NCI-H1930 (cell line): ENCODE data around the gene CRMP1.

ENCODE experiments used
- DNase-seq, 2 experiments: peaks; one replicate each; lab custom pipeline; 2025; lab: John Stamatoyannopoulos, UW

Gene CRMP1

GRCh38 chr4:5919571-5919970 is 26.7 kb upstream of the CRMP1 start:
- DNase-seq: no peak

DNA sequence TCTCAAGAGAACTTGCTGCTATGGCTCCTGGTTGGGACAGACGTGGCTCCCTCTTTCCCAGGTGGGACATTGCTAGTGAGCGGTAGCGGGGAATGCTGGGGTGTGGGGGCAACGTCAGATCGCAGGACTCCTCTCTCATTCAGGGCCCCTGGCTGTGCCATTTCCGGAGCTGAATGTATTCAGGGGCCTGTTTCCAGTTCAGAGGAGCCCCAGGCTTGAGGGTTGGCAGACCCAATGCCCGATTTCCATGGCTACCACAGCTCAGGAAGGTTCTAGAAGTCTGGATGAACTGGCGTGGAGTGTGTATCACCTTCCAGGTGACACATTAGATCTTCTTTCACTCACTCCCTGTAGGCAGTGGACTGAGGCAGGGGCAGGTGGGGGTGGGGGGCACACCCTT is 26.2 kb upstream of the CRMP1 start:
- no peak for DNase-seq

DNA sequence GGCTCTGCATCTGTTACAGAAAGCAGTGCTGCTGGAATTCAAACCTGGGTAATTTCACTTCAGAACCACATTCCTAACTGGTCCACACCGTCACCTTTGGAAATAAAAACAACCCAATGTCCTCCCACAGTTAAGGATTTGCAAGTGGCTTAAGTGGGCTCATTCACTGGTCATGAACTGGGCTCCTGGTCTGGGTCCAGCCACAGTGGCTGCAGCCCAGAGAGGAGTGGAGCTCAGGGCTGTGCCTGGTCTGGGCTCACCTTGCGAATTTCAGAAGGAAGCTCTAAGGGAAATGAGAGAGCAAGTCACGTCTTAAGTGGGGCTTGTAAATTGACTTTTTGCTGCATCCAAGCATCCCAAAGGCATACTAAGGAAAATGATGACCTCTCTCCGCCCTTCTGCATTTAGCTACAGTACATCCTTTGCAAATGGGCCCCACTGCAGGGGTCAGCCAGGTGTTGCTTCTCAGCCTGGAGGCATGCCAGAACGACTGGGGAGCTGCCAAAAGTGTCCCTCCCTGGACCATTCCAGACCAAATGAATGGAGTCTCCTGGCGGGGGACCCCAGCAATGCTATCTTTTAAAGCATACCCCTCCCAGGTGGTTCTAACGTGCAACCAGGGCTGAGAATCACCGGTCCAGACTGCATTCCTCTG is 25.6 kb upstream of the CRMP1 start:
- DNase-seq: no peak

- no peak for DNase-seq
These were observed 24.8 kb upstream of the CRMP1 start for GRCh38 chr4:5917672-5918071.

- no peak for DNase-seq
These were observed 23.3 kb upstream of the CRMP1 start for GRCh38 chr4:5916229-5916628.

GRCh38 chr4:5913454-5913853 is 20.6 kb upstream of the CRMP1 start:
- DNase-seq: no peak

GRCh38 chr4:5912614-5913019 is 19.7 kb upstream of the CRMP1 start:
- no peak for DNase-seq

DNA sequence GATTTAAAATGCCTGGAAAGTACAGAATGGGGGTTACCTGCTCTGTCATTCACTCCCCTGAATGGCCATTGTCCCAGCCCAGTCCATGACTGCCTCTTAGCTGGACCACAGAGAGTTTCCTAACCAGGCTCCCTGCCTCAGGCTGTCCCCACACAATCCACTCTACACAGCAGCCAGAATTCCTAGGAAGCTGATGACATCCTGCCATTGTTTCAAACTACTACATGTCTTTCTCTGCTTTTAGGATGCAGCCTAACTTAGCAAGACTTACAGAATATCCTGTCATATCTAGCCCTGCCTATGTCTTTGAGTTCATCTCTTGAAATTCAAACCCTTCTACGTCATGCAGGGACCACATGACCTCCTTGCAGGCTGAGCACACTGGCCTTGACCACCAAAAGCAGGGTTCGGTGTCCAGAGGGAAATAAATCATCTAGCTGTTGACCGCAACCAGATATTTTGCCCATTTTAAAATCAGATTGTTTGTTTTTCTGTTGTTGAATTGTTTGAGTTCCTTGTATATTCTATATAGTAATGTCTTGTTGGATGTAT is 16.1 kb upstream of the CRMP1 start:
- no peak for DNase-seq

DNA sequence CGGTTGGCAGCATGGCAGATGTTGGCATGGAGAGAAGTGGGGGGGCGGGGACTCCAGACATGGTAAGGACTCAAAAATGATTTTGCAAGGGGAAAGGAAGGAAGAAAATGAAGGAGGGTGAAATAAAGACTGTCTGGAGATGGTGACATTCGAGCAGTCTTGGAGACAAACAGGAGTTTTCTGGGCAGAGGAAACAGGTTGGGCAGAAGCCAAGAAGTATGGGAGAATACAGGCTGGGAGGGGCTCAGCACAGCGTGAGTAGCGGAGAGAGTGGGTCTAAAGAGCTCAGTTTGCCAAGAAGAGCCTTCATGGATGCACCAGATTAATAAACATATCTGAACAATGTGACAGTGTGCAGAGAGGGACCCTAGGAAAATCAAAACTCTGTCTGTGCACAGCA is 13.3 kb upstream of the CRMP1 start:
- DNase-seq: no peak

DNA sequence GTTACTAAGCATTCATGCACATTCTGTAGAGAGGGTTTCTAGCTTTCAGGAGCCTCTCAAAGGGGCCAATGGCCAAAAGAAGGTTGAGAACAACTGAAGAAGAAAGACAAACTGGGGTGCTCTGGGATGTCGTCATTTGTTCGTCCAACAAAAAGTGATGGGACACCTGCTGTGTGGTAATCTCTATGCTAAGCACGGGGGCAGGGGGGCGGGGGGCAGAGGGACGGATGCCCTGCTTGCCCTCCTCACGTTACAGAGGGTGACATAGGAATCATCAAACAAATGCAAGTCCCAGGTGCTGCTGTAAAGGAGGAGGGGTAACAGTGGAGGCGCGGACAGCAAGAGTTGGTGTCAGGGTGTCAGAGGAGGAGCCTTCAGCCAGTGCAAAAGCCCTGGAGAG is 12.8 kb upstream of the CRMP1 start:
- no peak for DNase-seq

GRCh38 chr4:5900844-5901243 is 8.0 kb upstream of the CRMP1 start:
- DNase-seq: no peak

GRCh38 chr4:5899881-5900280 is 7.0 kb upstream of the CRMP1 start:
- no peak for DNase-seq

DNA sequence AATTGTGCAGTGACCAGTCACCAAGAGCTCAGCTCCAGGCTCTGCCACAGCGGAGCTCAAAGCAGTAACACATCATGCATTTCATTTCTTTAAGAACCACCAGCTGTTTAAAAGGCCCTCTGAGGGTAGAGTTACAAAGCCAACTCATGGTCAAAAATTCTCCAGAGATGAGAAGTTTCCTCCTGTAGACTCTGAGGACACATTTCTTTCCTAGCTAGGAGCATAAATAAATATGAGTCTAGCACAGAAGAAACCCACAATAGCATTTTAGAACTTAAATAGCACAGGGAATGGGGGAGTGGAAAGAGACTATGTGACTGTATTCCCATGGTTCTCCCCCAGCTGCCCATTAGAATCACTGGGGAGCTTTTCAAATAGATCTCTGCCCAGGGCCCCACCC is 6.5 kb upstream of the CRMP1 start:
- no peak for DNase-seq

GRCh38 chr4:5897674-5898073 is 4.8 kb upstream of the CRMP1 start:
- no peak for DNase-seq

DNA sequence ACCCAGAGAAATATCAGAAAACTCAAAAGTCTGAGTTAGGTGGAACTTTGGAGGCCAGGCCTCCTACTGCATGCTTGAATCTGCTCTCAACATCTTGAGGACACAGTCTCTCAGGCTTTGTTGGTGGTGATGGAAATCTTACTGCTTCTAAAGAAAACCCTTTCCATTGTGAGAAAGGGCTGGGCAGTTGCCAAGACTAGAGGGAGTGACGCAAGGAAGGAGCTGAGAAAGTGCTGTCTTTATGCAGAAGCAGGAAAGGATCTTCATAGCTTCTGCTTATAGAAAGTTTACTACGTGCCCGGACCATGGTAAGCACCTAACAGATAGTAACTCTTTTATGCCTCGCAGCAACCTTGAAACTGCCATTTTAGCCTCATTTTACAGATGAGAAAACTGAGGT is 2.4 kb upstream of the CRMP1 start:
- no peak for DNase-seq

DNA sequence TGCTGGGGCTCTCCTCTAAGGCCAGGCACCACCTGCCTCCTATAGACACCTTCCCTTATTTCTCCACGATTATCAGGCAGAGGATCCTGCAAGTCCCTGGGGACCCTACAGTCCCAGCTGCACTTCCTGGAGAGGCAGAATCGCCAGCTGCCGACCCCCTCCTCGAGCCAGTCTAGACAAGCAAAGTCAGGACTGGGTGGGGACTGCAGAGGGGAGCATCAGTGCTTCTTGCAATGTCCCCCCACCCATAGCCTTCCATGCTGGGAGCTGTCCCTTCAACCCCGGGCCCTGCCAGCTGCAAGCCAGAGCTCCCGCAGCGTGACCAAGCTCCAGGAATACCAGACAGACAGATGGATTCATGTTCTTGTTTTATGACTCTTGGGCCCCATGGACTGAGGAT is 1.4 kb upstream of the CRMP1 start:
- DNase-seq: no peak

DNA sequence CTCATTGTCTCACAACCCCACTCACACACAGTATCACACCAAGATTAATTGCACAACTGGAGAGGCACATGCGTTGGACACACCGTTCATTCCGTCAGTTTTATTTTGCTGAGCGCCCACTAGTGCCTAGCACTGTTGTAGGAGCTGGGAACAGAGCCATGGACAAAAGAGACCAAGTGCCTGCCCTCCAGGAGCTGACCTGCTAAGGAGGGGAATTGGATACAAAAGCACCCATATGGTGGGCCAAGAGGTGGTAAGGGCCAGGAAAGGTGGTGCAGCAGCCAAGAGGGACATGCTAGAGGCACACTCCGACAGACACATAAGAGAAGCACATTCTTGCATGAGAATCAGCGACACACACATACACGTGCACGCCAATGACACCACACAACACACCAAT is 705 bp upstream of the CRMP1 start:
- DNase-seq: no peak

GRCh38 chr4:5892323-5893003 is 423 bp downstream of the CRMP1 start:
- no peak for DNase-seq

DNA sequence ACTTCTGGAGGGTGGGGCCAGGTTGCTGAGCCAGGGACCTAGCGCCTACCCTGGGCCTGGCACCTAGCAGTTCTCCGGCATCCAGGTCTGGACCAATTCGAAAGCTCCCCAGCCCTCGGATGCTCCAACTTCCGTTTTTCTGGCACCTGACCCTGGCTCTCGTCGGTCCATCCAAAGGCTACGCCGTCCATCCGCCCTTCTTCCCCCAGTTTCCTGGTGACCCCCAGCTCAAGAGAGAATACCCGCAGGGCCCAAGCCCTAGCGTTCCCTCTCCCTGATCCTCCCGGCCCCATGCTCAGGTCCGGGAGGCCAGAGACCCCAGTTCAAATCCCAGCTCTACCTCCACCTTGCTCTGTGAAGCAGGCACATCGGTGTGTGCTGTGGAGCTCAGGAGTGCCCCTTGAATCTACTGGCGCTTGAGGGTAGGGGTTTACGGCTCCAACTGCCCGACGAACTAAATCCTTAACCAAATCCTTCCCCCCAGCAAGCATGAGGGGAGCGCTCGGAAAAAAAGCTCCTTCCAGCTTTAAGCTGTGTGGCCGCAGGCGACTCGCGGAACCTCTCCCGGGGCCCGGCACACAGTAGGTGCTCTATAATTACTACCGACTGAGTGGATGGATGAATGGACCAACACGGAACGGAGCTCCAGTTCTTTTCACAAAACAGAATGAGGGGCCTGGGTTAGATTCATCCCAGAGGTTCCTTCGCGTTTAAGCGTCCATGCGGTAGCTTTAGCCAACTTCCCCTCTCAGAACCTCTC is 1.1 kb downstream of the CRMP1 start:
- no peak for DNase-seq

- peak; percentile 76 to 88 for DNase-seq
These were observed 2.7 kb downstream of the CRMP1 start for GRCh38 chr4:5890063-5890727.

DNA sequence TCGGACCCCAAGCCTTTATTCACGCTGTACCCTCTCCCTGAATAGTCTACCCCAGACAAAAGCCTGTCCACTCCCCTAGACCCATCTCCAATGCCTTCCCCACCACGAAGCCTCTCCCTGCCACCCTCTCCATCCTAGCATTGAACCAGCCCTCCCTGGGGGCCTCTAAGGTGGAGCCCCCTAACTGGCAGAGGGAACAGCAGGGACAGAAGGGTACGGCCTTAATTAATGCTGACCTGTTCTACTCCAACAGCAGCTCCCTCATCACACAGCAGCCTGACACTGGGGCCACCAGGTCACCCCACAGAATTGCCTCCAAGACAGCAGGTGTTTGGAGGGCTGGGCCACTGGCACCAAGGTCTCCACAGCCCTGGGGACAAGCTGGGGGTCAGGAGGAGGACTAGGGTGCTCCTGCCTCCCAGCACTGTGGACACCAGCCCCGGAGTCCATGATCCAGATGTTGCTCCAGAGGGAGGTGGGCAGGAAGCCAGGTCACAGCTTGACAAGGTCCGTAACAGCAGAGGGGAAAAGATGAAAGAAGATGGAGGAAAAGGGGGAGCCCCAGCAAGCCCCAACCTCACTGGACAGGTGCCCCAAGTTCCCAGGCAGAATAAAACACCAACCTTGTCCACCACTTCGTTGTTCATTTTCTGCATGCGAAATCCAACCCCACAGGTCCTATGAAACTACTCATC is 3.7 kb downstream of the CRMP1 start:
- no peak for DNase-seq
